HepG2 (cell line): ENCODE results near the gene MYCBPAP. TPM values are rescaled to one million over a fixed set of nuclear protein-coding genes. Genes with fewer than 3 reads are reported as not detected.

Experiments used
- ATF7 ChIP-seq, 2 experiments: fragments of 450-650 bp in 1 of 2; sonication (generic) in 1 of 2; formaldehyde crosslinking in 1 of 2; IDR thresholded peaks; 2 replicates each; pipeline versions ENCODE4 v1.4.0 to v1.6.1; 2016 to 2020; ENCODE audit warnings: antibody characterized with exemption in 1 of 2, mild to moderate bottlenecking in 1 of 2, missing genetic modification reagents in 1 of 2
- FOXJ3 ChIP-seq: sonication (generic); formaldehyde crosslinking; IDR thresholded peaks from 2 replicates; pipeline ENCODE4 v1.4.0; 2020; ENCODE audit warnings: missing genetic modification reagents, mild to moderate bottlenecking, borderline replicate concordance
- HOMEZ ChIP-seq: IDR thresholded peaks from 2 replicates; pipeline ENCODE4 v1.6.1; 2016; ENCODE audit warnings: low read depth
- MED1 ChIP-seq: sonication (generic); formaldehyde crosslinking; IDR thresholded peaks from 2 replicates; pipeline ENCODE4 v1.4.0; 2020; ENCODE audit warnings: missing genetic modification reagents
- NR1H2 ChIP-seq: sonication (generic); formaldehyde crosslinking; IDR thresholded peaks from 2 replicates; pipeline ENCODE4 v1.8.1; 2022; ENCODE audit warnings: low read depth, missing genetic modification reagents, borderline replicate concordance
- PLSCR1 ChIP-seq: sonication (generic); formaldehyde crosslinking; IDR thresholded peaks from 2 replicates; pipeline ENCODE4 v1.5.0; 2020; ENCODE audit warnings: missing genetic modification reagents, mild to moderate bottlenecking, borderline replicate concordance
- RBAK ChIP-seq: sonication (generic); formaldehyde crosslinking; IDR thresholded peaks from 2 replicates; pipeline ENCODE4 v1.5.1; 2020; ENCODE audit warnings: mild to moderate bottlenecking, missing genetic modification reagents
- ZBTB33 ChIP-seq: sonication (generic); formaldehyde crosslinking; IDR thresholded peaks from 2 replicates; pipeline ENCODE4 v1.4.0; 2020; ENCODE audit warnings: missing genetic modification reagents
- ZBTB46 ChIP-seq: sonication (generic); formaldehyde crosslinking; IDR thresholded peaks from 2 replicates; pipeline ENCODE4 v1.4.0; 2020; ENCODE audit warnings: mild to moderate bottlenecking, missing genetic modification reagents, borderline replicate concordance
- ZFY ChIP-seq: sonication (generic); formaldehyde crosslinking; IDR thresholded peaks from 2 replicates; pipeline ENCODE4 v1.4.0; 2020; ENCODE audit warnings: missing genetic modification reagents
- ZNF124 ChIP-seq: sonication (generic); formaldehyde crosslinking; IDR thresholded peaks from 2 replicates; pipeline ENCODE4 v1.4.0; 2020; ENCODE audit warnings: missing genetic modification reagents
- ZNF24 ChIP-seq: fragments of 450-650 bp; IDR thresholded peaks from 2 replicates; pipeline ENCODE4 v1.6.1; 2017; ENCODE audit warnings: antibody characterized with exemption, mild to moderate bottlenecking
- ZNF790 ChIP-seq: sonication (generic); formaldehyde crosslinking; IDR thresholded peaks from 2 replicates; pipeline ENCODE4 v1.8.0; 2022; ENCODE audit warnings: missing genetic modification reagents, mild to moderate bottlenecking, borderline replicate concordance
- polyA plus RNA-seq, 8 experiments: library from polyadenylated mRNA; depleted of rRNA in 3 of 8; stranded (reverse) in 7 of 8; unstranded in 1 of 8; fragments of >200 nt; fragmentation: Illumina TruSeq in 4 of 8; extraction: Trizol in 4 of 8; gene quantifications; 2 replicates each; pipeline versions ENCODE4 v1.2.1 to v1.2.3, GENCODE V29; 2011 to 2016; ENCODE audit warnings: low read depth in 4 of 8, missing spikeins in 1 of 8, mixed read lengths in 1 of 8; ENCODE audit not compliant: insufficient read depth in 1 of 8
- total RNA-seq, 5 experiments: library from RNA; depleted of rRNA; stranded (reverse); fragments of >200 nt; fragmentation: Illumina TruSeq; extraction: Trizol; gene quantifications; 2 replicates each; pipeline ENCODE4 v1.2.3, GENCODE V29; 2016; ENCODE audit warnings: low read depth in 1 of 5
- TF ChIP-seq, protein P1 (sequence below): sonication (generic); formaldehyde crosslinking; IDR thresholded peaks from 2 replicates; pipeline ENCODE4 v1.4.0; 2020; ENCODE audit warnings: missing genetic modification reagents
- TF ChIP-seq, protein P2 (sequence below): sonication (generic); formaldehyde crosslinking; IDR thresholded peaks from 2 replicates; pipeline ENCODE4 v1.5.0; 2020; ENCODE audit warnings: mild to moderate bottlenecking, missing genetic modification reagents, moderate library complexity

The MYCBPAP gene
- total and polyA plus RNA-seq, 2 of the 13 experiments (the other 11 are each of a cell fraction or from before 2014, with no cell fraction given): 0.22 to 0.24 TPM

DNA sequence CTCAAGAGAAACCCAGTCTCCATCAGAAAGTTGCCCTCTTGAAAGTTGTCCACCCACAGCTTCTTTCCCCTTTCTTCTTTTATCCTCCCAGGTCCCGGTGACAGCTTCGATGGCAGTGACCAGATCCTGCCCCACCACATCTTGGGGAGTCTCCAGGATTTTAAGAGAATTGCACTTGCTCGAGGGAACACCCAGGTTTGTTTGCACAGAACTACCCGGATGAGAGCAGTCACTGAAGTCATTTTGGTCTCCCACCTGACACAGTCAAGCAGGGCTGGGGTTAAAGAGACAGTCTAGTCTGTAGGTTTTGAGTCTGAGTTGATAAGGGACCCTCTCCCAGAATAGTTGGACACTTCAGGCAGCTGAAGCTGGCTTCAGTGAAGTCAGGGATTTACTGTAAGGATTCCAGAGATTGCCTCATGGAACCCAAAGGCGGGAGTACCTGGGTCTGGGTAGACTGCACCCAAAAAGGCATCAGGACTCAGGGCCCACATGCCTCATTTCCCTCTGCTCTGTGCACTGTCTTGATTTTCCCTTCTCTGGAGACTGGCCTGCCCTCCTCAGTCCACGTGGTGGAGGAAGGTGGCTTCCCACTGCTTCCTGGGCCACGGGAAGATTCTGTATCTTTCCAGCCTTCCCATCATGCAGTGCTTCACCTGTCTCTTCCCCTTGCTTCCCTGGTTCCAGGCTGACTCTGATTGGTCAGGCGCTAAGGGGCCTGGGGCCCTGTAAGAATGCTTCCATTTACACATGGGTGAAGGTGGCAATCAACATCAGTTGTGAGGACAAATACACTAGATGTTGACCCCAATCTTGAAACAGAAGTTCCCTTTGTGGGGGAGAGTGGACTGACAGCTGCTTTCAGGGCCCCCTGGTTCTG is 9.5 kb downstream of the MYCBPAP start (continued):
- no peak for TF ChIP-seq PLSCR1
- TF ChIP-seq ZBTB46 (CRISPR knock-in tag): no peak
- TF ChIP-seq MED1 (CRISPR knock-in tag): no peak; the same call in 1 of the 2 replicates
- TF ChIP-seq ZNF124: no peak
- no peak for TF ChIP-seq ZNF24
- TF ChIP-seq, protein P1, sequence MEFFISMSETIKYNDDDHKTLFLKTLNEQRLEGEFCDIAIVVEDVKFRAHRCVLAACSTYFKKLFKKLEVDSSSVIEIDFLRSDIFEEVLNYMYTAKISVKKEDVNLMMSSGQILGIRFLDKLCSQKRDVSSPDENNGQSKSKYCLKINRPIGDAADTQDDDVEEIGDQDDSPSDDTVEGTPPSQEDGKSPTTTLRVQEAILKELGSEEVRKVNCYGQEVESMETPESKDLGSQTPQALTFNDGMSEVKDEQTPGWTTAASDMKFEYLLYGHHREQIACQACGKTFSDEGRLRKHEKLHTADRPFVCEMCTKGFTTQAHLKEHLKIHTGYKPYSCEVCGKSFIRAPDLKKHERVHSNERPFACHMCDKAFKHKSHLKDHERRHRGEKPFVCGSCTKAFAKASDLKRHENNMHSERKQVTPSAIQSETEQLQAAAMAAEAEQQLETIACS (CRISPR knock-in tag): no peak
- TF ChIP-seq HOMEZ (CRISPR knock-in tag): no peak
- TF ChIP-seq NR1H2 (CRISPR knock-in tag): no peak
- TF ChIP-seq, protein P2, sequence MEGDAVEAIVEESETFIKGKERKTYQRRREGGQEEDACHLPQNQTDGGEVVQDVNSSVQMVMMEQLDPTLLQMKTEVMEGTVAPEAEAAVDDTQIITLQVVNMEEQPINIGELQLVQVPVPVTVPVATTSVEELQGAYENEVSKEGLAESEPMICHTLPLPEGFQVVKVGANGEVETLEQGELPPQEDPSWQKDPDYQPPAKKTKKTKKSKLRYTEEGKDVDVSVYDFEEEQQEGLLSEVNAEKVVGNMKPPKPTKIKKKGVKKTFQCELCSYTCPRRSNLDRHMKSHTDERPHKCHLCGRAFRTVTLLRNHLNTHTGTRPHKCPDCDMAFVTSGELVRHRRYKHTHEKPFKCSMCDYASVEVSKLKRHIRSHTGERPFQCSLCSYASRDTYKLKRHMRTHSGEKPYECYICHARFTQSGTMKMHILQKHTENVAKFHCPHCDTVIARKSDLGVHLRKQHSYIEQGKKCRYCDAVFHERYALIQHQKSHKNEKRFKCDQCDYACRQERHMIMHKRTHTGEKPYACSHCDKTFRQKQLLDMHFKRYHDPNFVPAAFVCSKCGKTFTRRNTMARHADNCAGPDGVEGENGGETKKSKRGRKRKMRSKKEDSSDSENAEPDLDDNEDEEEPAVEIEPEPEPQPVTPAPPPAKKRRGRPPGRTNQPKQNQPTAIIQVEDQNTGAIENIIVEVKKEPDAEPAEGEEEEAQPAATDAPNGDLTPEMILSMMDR (CRISPR knock-in tag): no peak; the same call in 1 of the 2 replicates
- no peak for TF ChIP-seq ATF7 (IDR thresholded peaks at IDR 0.05)
- TF ChIP-seq ATF7 (CRISPR knock-in tag; IDR thresholded peaks at IDR 0.05): no peak
- no peak for TF ChIP-seq ZNF790
- 0 out of 2 replicates have a peak, but pooled peaks have one; percentile 12 for TF ChIP-seq ZBTB33
- no peak for TF ChIP-seq RBAK (CRISPR knock-in tag)
- TF ChIP-seq ZFY (CRISPR knock-in tag): no peak; the same call in 1 of the 2 replicates
- TF ChIP-seq FOXJ3 (CRISPR knock-in tag): no peak
